Activated CD8-positive, alpha-beta memory T cell treated with anti-CD3 and anti-CD28 coated beads for 24 hours (primary cell): ENCODE measurements around the gene SBNO2.

ENCODE experiments used
- DNase-seq: peaks from one replicate; pipeline ENCODE4 v3.0.0-alpha.2; 2020

SBNO2 gene

GRCh38 chr19:1068009-1069001 is 105.8 kb downstream of the SBNO2 start:
- DNase-seq = peak; percentile 86

- no peak for DNase-seq
Observed at GRCh38 chr19:1067341-1067957, 106.6 kb downstream of the SBNO2 start.

GRCh38 chr19:1066748-1067340 is 107.2 kb downstream of the SBNO2 start, which contains the start of gene ARHGAP45:
Gene ARHGAP45, plus strand, starts transcription at chr19:1067167. Its CDS starts 239 bp downstream, at chr19:1067406.
- peak; percentile 91 for DNase-seq

GRCh38 chr19:1066251-1066747 is 107.8 kb downstream of the SBNO2 start:
- peak; percentile 67 for DNase-seq

- peak; percentile 72 for DNase-seq
Observed at GRCh38 chr19:1065606-1066109, 108.4 kb downstream of the SBNO2 start.

GRCh38 chr19:1064661-1065605 is 109.1 kb downstream of the SBNO2 start:
- peak; percentile 89 for DNase-seq

GRCh38 chr19:1063909-1064660 is 110.0 kb downstream of the SBNO2 start:
- DNase-seq = no peak

GRCh38 chr19:1063030-1063908 is 110.8 kb downstream of the SBNO2 start:
- peak; percentile 72 for DNase-seq

GRCh38 chr19:1062387-1063029 is 111.6 kb downstream of the SBNO2 start:
- DNase-seq = no peak

- no peak for DNase-seq
Observed at GRCh38 chr19:1061987-1062386, 112.1 kb downstream of the SBNO2 start.

- no peak for DNase-seq
Observed at GRCh38 chr19:1060689-1061088, 113.4 kb downstream of the SBNO2 start.

- no peak for DNase-seq
Observed at GRCh38 chr19:1058112-1058511, 116.0 kb downstream of the SBNO2 start.
